ENCODE results near the gene PTPRZ1. TPM values are rescaled to one million over a fixed set of nuclear protein-coding genes. Genes with fewer than 3 reads are reported as not detected.

PTPRZ1 gene
- total RNA-seq, 1 donor, result 0.43 TPM

- no peak overlapping the region for H3K4me3 ChIP-seq (ENCODE audit: low read depth, low read length)
- no peak for DNase-seq (ENCODE audit: low read depth)
- no peak for TF ChIP-seq CTCF (IDR thresholded peaks at IDR 0.05; ENCODE audit: insufficient read depth, low read depth, low read length)
Observed at GRCh38 chr7:122100021-122100420, 227.1 kb downstream of the PTPRZ1 start.

- no peak for DNase-seq (ENCODE audit: low read depth)
- no peak for TF ChIP-seq CTCF (IDR thresholded peaks at IDR 0.05; ENCODE audit: insufficient read depth, low read depth, low read length)
Observed at GRCh38 chr7:122103064-122103463, 230.1 kb downstream of the PTPRZ1 start.

More at GRCh38 chr7:122103064-122103463, 230.1 kb downstream of the PTPRZ1 start:
- H3K4me3 ChIP-seq (ENCODE audit: low read depth, low read length), result no peak overlapping the region

Small RNA genes within 50 kb of the gene (small RNA-seq; reads per million reads assigned to genes)
- not detected for gene RNU7-154P
